ENCODE results near the gene PRKCB. TPM values are rescaled to one million over a fixed set of nuclear protein-coding genes. Genes with fewer than 3 reads are reported as not detected.

Gene PRKCB
- polyA plus RNA-seq, 1 donor (not counting 4 experiments of a cell fraction or from before 2014, with no cell fraction given), result 0.18 TPM

GRCh38 chr16:23899869-23900268, 64.1 kb downstream of the PRKCB start:
- no peak for TF ChIP-seq EZH2 (IDR thresholded peaks at IDR 0.05; ENCODE audit: low read length)
- TF ChIP-seq CTCF (optimal IDR thresholded peaks at IDR 0.05 in 1 of 3, IDR thresholded peaks at IDR 0.05 in 1 of 3, conservative IDR thresholded peaks at IDR 0.05 in 1 of 3; ENCODE audit: extremely low read depth in 1 of 3, insufficient read depth in 2 of 3, low read length in 3 of 3), result no peak
- no peaks in the 10 kb centered on the region for H3K27me3 ChIP-seq (ENCODE audit: control insufficient read depth, extremely low read depth, insufficient read depth, low read length)
- H3K9me1 ChIP-seq (ENCODE audit: control insufficient read depth, extremely low read depth, insufficient read depth, low read length), result no peaks in the 10 kb centered on the region
- dilution Hi-C loops (cut with MboI; ENCODE audit: extremely low pct_ligation_motif_present, low sequenced_read_pairs), result no loop called here
- H3K9ac ChIP-seq (ENCODE audit: control insufficient read depth, extremely low read depth, insufficient read depth, low read length), result no peak overlapping the region
- H3K27ac ChIP-seq (ENCODE audit: control insufficient read depth, insufficient read depth, low read length), result no peak overlapping the region
- H3K36me3 ChIP-seq (ENCODE audit: control insufficient read depth in 2 of 2, extremely low read depth in 1 of 2, insufficient read depth in 2 of 2, low read length in 2 of 2), result no peaks in the 10 kb centered on the region
- H3K79me2 ChIP-seq (ENCODE audit: control insufficient read depth, insufficient read depth, low read length), result no peaks in the 10 kb centered on the region
- H3K9me3 ChIP-seq (ENCODE audit: control insufficient read depth, low read depth, low read length), result no peaks in the 10 kb centered on the region
- H3K4me3 ChIP-seq (ENCODE audit: control insufficient read depth in 2 of 3, extremely low read depth in 1 of 3, insufficient read depth in 2 of 3, low read depth in 1 of 3, low read length in 3 of 3), result no peak overlapping the region
- FAIRE-seq (no peak), DNase-seq (ENCODE audit: low read depth, low spot score) (no peak)
- H3K4me1 ChIP-seq (ENCODE audit: control insufficient read depth, extremely low read depth, insufficient read depth, low read length), result peaks cover 10% of the 10 kb centered on the region
- H4K20me1 ChIP-seq (ENCODE audit: control insufficient read depth, extremely low read depth, insufficient read depth, low read length), result no peaks in the 10 kb centered on the region
- H3K4me2 ChIP-seq (ENCODE audit: control insufficient read depth, extremely low read depth, insufficient read depth, low read depth, low read length), result no peak overlapping the region
- H2AFZ ChIP-seq (ENCODE audit: control insufficient read depth, low read length), result no peak overlapping the region

- dilution Hi-C loops (cut with MboI; ENCODE audit: extremely low pct_ligation_motif_present, low sequenced_read_pairs), result no loop called here
- Histone ChIP-seq H3K79me2 (ENCODE audit: control insufficient read depth, insufficient read depth, low read length) (no peaks in the 10 kb centered on the region), H3K9me3 (ENCODE audit: control insufficient read depth, low read depth, low read length) (no peaks in the 10 kb centered on the region), H2AFZ (ENCODE audit: control insufficient read depth, low read length) (no peak overlapping the region), H3K4me2 (ENCODE audit: control insufficient read depth, extremely low read depth, insufficient read depth, low read depth, low read length) (no peak overlapping the region), H3K4me1 (ENCODE audit: control insufficient read depth, extremely low read depth, insufficient read depth, low read length) (peaks cover 15% of the 10 kb centered on the region), H3K4me3 (ENCODE audit: control insufficient read depth in 2 of 3, extremely low read depth in 1 of 3, insufficient read depth in 2 of 3, low read depth in 1 of 3, low read length in 3 of 3) (no peak overlapping the region), H3K27ac (ENCODE audit: control insufficient read depth, insufficient read depth, low read length) (no peak overlapping the region), H3K9me1 (ENCODE audit: control insufficient read depth, extremely low read depth, insufficient read depth, low read length) (no peaks in the 10 kb centered on the region), H3K9ac (ENCODE audit: control insufficient read depth, extremely low read depth, insufficient read depth, low read length) (no peak overlapping the region), H4K20me1 (ENCODE audit: control insufficient read depth, extremely low read depth, insufficient read depth, low read length) (no peaks in the 10 kb centered on the region), H3K27me3 (ENCODE audit: control insufficient read depth, extremely low read depth, insufficient read depth, low read length) (no peaks in the 10 kb centered on the region), H3K36me3 (ENCODE audit: control insufficient read depth in 2 of 2, extremely low read depth in 1 of 2, insufficient read depth in 2 of 2, low read length in 2 of 2) (no peaks in the 10 kb centered on the region)
- no peak for TF ChIP-seq EZH2 (IDR thresholded peaks at IDR 0.05; ENCODE audit: low read length)
- TF ChIP-seq CTCF (optimal IDR thresholded peaks at IDR 0.05 in 1 of 3, IDR thresholded peaks at IDR 0.05 in 1 of 3, conservative IDR thresholded peaks at IDR 0.05 in 1 of 3; ENCODE audit: extremely low read depth in 1 of 3, insufficient read depth in 2 of 3, low read length in 3 of 3), result no peak
- FAIRE-seq, result no peak
- DNase-seq (ENCODE audit: low read depth, low spot score), result no peak
Measured at GRCh38 chr16:23900480-23901177, 64.8 kb downstream of the PRKCB start.

All from keratinocyte (primary cell).